Measurements from ENCODE around the gene USP25.

- TF ChIP-seq CTCF (IDR thresholded peaks at IDR 0.05) (no peak), ZFX (IDR thresholded peaks at IDR 0.05; ENCODE audit: borderline replicate concordance) (no peak)
These were observed 178.4 kb downstream of the USP25 start for GRCh38 chr21:15908187-15908586.

All from 22Rv1 (cell line).